ENCODE measurements around the gene ARSG. TPM values are rescaled to one million over a fixed set of nuclear protein-coding genes. Genes with fewer than 3 reads are reported as not detected.

Gene ARSG
- total and polyA plus RNA-seq, 9 of the 15 experiments (the other 6 are each of a cell fraction or from before 2014, with no cell fraction given): 1.0 to 5.6 (median 1.8) TPM

- CTCF ChIA-PET (ENCODE audit: low intra/inter-chr PET ratio): no interaction called here
- Histone ChIP-seq H3K9me1 (ENCODE audit: control insufficient read depth, insufficient read depth, low read length) (no peaks in the 10 kb centered on the region), H3K4me1 (replicated peaks in 1 of 2; ENCODE audit: control insufficient read depth in 2 of 2, insufficient read depth in 2 of 2, low read length in 2 of 2) (peaks cover 8 to 22% of the 10 kb centered on the region in 2 experiments), H3K27me3 (ENCODE audit: control insufficient read depth in 2 of 2, insufficient read depth in 2 of 2, low read length in 2 of 2) (peaks cover 7 to 12% of the 10 kb centered on the region in 2 experiments; a peak in 4 of 5 replicates), H3K79me2 (ENCODE audit: control insufficient read depth, insufficient read depth, low read length) (no peaks in the 10 kb centered on the region), H4K20me1 (replicated peaks; ENCODE audit: control insufficient read depth, insufficient read depth, low read length) (no peaks in the 10 kb centered on the region), H3K9me3 (replicated peaks; ENCODE audit: control insufficient read depth, insufficient read depth, low read depth, low read length) (no peaks in the 10 kb centered on the region), H2AFZ (ENCODE audit: low read depth, low read length) (no peak overlapping the region), H3K9ac (ENCODE audit: insufficient read depth in 1 of 2, low read depth in 2 of 2, low read length in 2 of 2) (no peak overlapping the region), H3K36me3 (ENCODE audit: control insufficient read depth, insufficient read depth, low read length) (no peaks in the 10 kb centered on the region), H3K27ac (ENCODE audit: extremely low read depth, low read depth, low read length) (no peak overlapping the region), H3K4me3 (no peak overlapping the region), H3K4me2 (ENCODE audit: insufficient read depth, low read length) (no peak overlapping the region)
- POLR2A ChIA-PET: no interaction called here
- intact Hi-C loops (cut with micrococcal nuclease): no loop called here
- FAIRE-seq (no peak), DNase-seq (ENCODE audit: extremely low read depth in 1 of 4, low spot score in 3 of 4) (no peak), ATAC-seq (no peak)
- BruUV-seq (replicated peaks): no TSS peak
- in situ Hi-C loops (cut with MboI): no loop called here
- 37% methylated on average over 3 of the region's 3 CpGs for WGBS (ENCODE audit: insufficient coverage, low coverage, missing lambda C conversion rate)
- TF ChIP-seq, protein P1, sequence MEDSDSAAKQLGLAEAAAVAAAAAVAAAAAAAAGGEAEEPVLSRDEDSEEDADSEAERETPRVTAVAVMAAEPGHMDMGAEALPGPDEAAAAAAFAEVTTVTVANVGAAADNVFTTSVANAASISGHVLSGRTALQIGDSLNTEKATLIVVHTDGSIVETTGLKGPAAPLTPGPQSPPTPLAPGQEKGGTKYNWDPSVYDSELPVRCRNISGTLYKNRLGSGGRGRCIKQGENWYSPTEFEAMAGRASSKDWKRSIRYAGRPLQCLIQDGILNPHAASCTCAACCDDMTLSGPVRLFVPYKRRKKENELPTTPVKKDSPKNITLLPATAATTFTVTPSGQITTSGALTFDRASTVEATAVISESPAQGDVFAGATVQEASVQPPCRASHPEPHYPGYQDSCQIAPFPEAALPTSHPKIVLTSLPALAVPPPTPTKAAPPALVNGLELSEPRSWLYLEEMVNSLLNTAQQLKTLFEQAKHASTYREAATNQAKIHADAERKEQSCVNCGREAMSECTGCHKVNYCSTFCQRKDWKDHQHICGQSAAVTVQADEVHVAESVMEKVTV (CRISPR knock-in tag; IDR thresholded peaks at IDR 0.05): no peak
- TF ChIP-seq MAFF (IDR thresholded peaks at IDR 0.05; ENCODE audit: low read length) (no peak), RFX5 (IDR thresholded peaks at IDR 0.05; ENCODE audit: low read depth, low read length) (0 out of 2 replicates have a peak, but pooled peaks have one; percentile 69)
Observed at GRCh38 chr17:68294196-68294555, 2.9 kb downstream of the ARSG start.

DNA sequence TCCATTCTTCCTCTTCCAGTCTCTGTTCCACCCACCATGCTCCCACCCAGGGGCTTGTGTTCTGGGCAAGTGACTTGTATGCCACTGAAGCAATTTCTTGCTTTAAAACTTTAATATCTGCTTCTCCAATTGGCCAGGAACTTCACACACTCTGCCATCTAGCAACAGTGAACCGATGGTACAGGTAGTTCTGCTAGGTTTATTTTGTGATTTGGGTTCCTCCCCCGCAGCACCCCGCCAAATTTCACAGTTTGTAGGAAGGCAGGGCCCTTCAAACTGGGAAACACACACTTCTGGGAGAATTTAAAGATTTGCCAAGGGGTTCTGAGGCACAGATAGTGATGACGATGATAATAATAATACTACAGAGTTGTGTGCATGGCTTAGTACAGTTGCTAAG is 3.3 kb downstream of the ARSG start:
- Histone ChIP-seq H3K36me3 (ENCODE audit: control insufficient read depth, insufficient read depth, low read length) (no peaks in the 10 kb centered on the region), H3K4me2 (ENCODE audit: insufficient read depth, low read length) (no peak overlapping the region), H3K9me3 (replicated peaks; ENCODE audit: control insufficient read depth, insufficient read depth, low read depth, low read length) (no peaks in the 10 kb centered on the region), H3K79me2 (ENCODE audit: control insufficient read depth, insufficient read depth, low read length) (no peaks in the 10 kb centered on the region), H4K20me1 (replicated peaks; ENCODE audit: control insufficient read depth, insufficient read depth, low read length) (no peaks in the 10 kb centered on the region), H2AFZ (ENCODE audit: low read depth, low read length) (no peak overlapping the region), H3K4me3 (no peak overlapping the region), H3K4me1 (replicated peaks in 1 of 2; ENCODE audit: control insufficient read depth in 2 of 2, insufficient read depth in 2 of 2, low read length in 2 of 2) (peaks cover 8 to 22% of the 10 kb centered on the region in 2 experiments), H3K9ac (ENCODE audit: insufficient read depth in 1 of 2, low read depth in 2 of 2, low read length in 2 of 2) (no peak overlapping the region), H3K9me1 (ENCODE audit: control insufficient read depth, insufficient read depth, low read length) (no peaks in the 10 kb centered on the region), H3K27me3 (ENCODE audit: control insufficient read depth in 2 of 2, insufficient read depth in 2 of 2, low read length in 2 of 2) (peaks cover 7 to 12% of the 10 kb centered on the region in 2 experiments; a peak in 4 of 5 replicates), H3K27ac (ENCODE audit: extremely low read depth, low read depth, low read length) (no peak overlapping the region)
- BruUV-seq (replicated peaks): no TSS peak
- TF ChIP-seq RBM15 (IDR thresholded peaks at IDR 0.05; ENCODE audit: insufficient read depth, low read length): no peak
- TF ChIP-seq NBN (IDR thresholded peaks at IDR 0.05; ENCODE audit: low read depth): no peak
- TF ChIP-seq, protein P2, sequence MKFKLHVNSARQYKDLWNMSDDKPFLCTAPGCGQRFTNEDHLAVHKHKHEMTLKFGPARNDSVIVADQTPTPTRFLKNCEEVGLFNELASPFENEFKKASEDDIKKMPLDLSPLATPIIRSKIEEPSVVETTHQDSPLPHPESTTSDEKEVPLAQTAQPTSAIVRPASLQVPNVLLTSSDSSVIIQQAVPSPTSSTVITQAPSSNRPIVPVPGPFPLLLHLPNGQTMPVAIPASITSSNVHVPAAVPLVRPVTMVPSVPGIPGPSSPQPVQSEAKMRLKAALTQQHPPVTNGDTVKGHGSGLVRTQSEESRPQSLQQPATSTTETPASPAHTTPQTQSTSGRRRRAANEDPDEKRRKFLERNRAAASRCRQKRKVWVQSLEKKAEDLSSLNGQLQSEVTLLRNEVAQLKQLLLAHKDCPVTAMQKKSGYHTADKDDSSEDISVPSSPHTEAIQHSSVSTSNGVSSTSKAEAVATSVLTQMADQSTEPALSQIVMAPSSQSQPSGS (CRISPR knock-in tag; IDR thresholded peaks at IDR 0.05): no peak
- TF ChIP-seq NR2C2 (CRISPR knock-in tag; IDR thresholded peaks at IDR 0.05): no peak
- TF ChIP-seq NR2C2 (tag; IDR thresholded peaks at IDR 0.05): no peak
- no peak for TF ChIP-seq CREB3 (tag; conservative IDR thresholded peaks at IDR 0.05; ENCODE audit: low read depth)
- TF ChIP-seq BCL6 (CRISPR knock-in tag; IDR thresholded peaks at IDR 0.05): no peak
- TF ChIP-seq TFAP4 (CRISPR knock-in tag; IDR thresholded peaks at IDR 0.05; ENCODE audit: borderline replicate concordance): no peak
- POLR2A ChIA-PET: no interaction called here
- no peak for DNase-seq (ENCODE audit: extremely low read depth in 1 of 4, low spot score in 3 of 4)
- no peak for ATAC-seq
- FAIRE-seq: no peak
- in situ Hi-C loops (cut with MboI) (no loop called here), intact Hi-C loops (cut with micrococcal nuclease) (no loop called here)
- 18% methylated on average over 4 of the region's 4 CpGs for WGBS (ENCODE audit: insufficient coverage, low coverage, missing lambda C conversion rate)
- CTCF ChIA-PET (ENCODE audit: low intra/inter-chr PET ratio): no interaction called here
